ENCODE data around the gene PLEKHM2.

PLEKHM2 gene

GRCh38 chr1:15764269-15764764, 80.2 kb downstream of the PLEKHM2 start:
- no peak for DNase-seq

DNA sequence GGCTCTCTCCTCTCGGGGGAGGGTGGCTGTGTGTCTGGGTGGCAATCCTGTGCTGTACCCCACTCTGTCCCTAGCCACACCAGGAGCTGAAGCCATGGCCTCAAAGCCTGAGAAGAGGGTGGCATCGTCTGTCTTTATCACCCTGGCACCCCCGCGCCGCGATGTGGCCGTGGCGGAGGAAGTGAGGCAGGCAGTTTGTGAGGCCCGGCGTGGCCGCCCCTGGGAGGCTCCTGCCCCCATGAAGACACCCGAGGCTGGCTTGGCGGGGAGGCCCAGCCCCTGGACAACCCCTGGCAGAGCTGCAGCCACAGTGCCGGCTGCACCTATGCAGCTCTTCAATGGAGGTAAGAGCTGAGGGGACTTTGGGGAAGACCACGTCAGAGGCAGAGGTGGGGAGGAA, 80.8 kb downstream of the PLEKHM2 start:
- no peak for DNase-seq

- no peak for DNase-seq
Observed at GRCh38 chr1:15765495-15766194, 81.5 kb downstream of the PLEKHM2 start.

DNA sequence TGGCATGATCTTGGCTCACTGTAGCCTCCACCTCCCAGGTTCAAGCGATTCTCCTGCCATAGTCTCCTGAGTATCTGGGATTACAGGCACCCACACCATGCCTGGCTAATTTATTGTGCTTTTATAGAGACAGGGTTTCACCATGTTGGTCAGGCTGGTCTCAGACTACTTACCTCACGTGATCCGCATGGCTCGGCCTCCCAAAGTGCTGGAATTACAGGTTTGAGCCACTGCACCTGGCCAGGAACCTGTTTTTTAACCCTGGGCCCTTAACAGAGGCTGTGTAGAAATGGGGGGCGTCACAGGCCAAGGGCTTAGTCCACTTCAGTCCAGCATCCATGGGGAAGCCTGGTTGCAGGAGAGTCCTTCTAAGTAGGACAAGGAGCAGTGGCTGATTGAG, 83.8 kb downstream of the PLEKHM2 start:
- DNase-seq: no peak

GRCh38 chr1:15768388-15768787, 84.3 kb downstream of the PLEKHM2 start:
- no peak for DNase-seq

DNA sequence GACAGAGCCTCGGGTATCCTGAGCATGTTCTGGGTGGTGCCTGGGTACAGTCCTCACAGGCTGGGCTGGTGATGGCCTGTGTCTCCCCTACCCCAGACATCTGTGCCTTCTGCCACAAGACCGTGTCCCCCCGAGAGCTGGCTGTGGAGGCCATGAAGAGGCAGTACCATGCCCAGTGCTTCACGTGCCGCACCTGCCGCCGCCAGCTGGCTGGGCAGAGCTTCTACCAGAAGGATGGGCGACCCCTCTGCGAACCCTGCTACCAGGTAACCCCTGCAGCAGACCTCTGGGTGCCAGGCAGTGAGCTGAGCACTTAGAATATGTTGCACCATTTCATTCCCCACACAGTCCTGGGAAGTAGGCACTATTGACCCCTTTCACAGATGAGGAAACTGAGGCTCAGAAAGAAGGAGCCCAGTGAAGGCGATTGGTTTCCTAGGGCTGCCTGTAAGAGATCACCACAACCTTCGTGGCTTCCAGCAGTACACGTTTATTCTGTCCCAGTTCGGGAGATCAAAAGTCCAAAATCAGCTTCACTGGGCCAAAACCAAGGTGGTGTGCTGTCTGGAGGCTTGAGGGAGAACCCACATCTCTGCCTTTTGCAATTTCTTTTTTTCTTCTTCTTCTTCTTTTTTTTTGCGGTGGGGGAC, 86.3 kb downstream of the PLEKHM2 start:
- DNase-seq: no peak

DNA sequence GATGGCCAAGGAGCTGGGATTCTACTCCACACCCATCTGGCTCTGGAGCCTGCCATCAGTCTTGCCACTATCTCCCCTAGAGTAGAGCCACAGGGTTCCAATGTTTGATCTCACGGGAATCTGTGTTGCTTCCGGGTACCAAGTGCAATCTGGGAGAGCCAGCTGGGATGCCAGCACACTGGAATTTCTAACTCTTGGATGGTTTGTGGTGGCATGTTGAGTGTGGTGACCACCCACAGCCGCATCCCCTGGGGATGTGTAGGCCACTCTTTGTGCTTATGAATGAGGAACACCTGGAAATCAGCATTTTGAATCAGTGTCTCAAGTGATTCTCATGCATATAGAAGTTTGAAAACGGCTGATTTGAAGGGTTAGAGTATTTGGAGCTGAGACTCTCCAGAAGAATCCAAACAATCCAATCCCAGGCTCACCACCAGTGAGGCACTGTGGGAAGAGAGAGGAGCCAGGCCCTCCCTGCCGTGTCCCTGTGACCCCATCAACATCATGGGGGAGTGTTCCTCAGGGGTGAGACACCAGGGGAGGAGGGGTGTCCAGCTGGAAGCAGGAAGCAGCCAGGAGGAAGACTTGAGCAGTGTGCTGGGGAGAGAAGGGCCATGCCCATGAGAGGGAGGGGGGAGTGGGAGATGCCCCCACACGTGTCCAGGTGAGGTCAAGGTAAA, 87.9 kb downstream of the PLEKHM2 start:
- DNase-seq: no peak

GRCh38 chr1:15775706-15776105, 91.6 kb downstream of the PLEKHM2 start:
- DNase-seq: no peak

DNA sequence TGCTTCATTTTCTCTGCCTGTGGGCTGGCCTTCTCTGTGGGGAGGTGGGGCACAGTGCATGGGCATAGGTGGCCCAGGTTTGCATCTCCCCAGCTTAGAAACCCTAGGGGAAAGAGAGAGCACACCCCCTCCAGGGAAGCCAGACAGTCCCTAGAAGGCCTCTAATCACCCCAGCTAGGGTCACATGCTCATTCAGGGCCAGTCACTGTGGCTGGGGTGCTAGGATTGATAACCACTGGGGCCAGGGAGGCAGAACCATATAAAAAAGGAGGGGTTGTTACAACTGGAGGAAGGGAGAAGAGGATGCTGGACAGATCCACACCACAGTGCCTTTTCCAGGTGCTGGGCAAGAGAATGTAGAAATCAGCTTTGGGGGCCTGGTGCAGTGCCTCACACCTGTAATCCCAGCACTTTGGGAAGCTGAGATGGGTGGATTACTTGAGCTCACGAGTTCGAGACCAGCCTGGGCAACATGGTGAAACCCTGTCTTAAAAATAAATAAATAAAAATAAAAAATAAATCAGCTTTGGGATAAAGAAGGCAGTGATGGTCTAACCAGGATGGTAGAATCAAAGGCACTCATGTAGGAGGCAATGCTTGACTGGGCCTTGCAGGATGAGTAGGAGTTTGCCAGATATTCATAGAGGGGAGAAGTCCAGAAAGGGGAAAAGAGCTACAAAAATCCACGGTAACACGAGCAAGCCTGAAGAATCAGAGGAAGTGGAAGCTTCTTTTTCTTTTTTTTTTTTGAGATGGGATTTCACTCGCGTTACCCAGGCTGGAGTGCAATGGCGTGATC, 94.0 kb downstream of the PLEKHM2 start:
- DNase-seq: no peak
